Stimulated activated CD4-positive, alpha-beta T cell treated with anti-CD3 and anti-CD28 coated beads, Interleukin-4, amount 100 ng/mL, for 48 hours (primary cell): Measurements from ENCODE around the gene RAB10.
"Not testable (repeated sequence)": the region's sequence is repeated elsewhere in the genome, so short reads cannot be mapped to it uniquely, and the experiment has no call there.

ENCODE experiments used
- DNase-seq, 2 donors: peaks; one replicate each; pipeline ENCODE4 v3.0.0-alpha.2; 2020; ENCODE audit warnings: low read depth in 2 of 2

The RAB10 gene

DNA sequence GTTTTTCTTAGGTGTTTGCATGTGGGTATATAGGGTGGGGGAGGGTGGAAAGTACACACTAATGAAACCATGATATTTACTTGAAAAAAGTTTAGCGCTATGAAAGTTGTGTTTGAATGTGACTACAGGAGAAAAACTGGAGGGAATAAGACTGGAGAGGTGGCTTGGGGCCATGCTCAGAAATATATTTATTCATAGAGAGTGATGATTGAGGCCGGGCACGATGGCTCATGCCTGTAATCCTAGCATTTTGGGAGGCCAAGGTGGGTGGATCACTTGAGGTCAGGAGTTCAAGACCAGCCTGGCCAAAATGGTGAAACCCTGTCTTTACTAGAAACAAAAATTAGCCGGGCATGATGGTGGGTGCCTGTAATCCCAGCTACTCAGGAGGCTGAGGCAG, 55.0 kb downstream of the RAB10 start:
- DNase-seq: not testable (repeated sequence)

DNA sequence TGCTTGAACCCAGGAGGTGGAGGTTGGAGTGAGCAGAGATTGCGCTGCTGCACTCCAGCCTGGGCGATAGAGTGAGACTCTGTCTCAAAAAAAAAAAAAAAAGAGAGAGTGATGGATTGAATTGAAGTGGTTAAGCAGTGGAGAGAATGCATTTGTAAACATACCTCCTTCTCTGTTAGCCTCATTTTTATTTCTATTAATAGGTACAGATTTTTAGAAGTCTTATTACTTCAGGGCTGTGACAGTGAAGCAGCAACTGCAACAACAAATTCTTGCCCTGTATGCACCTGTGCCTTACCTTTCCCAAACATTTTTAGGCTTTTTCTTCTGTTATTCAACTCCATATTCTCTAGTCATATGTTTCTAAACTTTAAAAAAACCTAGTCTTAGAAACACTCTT, 55.5 kb downstream of the RAB10 start:
- no peak for DNase-seq

DNA sequence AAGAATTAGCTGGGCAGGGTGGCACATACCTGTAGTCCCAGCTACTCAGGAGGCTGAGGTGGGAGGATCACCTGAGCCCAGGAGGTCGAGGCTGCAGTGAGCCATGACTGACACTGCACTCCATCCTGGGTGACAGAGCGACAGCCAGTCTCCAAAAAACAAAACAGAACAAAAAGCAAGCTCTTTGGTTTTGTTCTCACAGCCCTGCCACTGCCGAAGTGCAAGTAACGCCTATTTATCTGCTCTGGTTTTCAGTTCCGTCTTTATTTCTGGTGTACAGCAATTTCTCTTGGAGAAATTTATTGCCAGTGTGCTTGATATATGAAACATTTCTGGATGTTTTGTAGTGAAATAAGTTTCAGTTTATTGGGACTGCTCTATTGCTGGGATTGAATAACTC, 61.9 kb downstream of the RAB10 start:
- DNase-seq: no peak

DNA sequence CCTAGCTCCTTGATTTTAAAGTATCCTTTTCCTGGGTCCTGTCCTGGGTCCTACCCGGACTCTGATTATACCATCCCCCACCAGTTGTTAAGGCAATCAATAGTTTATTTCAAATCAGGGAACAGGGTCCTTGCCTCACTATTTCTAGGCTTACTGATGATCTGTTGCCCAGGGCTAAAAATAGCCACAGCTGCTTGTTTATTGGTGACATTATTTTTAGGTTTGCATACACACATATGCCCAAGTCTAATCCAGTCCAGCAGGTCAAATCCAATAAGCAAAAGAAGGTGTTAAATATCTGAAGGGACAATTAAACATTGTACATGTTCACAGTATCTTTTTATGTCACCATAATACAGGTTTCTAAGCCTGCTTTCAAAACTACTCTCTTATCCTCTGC, 66.0 kb downstream of the RAB10 start:
- no peak for DNase-seq

DNA sequence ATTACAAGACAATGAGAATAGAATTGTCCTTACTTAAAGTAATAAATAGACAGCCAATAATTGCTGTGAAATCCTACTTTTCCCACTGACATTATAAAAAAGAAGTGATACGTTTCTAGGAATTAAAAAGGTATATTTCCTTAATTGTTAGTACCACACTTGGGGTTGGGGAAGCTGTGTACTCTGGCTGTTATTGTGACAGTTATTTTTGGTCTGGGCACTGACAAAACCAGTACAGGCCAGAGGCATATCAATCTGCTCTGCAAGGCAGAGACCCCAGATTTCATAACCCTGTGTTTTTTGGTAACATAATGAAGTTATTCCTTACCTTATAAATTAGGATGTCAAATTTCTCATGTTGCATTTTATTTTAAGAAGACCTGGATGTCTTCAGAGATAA, 66.5 kb downstream of the RAB10 start:
- DNase-seq: no peak

DNA sequence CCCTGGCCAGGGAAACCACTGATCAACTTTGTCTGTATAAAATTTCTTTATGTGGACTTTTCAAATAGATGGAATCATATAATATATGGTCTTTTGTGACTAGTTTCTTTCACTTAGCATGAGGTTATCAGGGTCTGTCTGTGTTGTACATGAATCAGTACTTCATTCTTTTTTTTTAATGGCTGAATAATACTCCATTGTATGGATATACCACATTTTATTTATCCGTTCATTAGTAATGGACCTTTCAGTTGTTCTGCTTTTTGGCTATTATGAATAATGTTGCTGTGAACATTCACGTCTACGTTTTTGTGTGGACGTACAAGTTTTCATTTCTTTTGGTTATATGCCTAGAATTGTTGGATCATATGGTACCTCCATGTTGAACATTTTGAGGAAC, 69.9 kb downstream of the RAB10 start:
- DNase-seq: no peak

DNA sequence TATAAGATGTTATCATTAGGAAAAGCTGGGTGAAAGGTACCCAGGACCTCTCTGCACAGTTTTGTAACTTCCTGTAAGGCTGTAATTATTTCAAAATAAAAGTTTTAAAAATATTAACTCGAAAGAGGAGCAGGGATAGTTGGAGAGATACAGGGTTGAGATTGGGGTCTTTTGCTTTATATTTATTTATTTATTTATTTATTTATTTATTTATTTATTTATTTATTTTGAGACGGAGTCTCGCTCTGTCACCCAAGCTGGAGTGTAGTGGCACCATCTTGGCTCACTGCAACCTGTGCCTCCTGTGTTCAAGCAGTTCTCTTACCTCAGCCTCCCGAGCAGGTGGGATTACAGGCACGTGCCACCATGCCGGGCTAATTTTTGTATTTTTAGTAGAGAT, 74.8 kb downstream of the RAB10 start:
- DNase-seq: not testable (repeated sequence)

DNA sequence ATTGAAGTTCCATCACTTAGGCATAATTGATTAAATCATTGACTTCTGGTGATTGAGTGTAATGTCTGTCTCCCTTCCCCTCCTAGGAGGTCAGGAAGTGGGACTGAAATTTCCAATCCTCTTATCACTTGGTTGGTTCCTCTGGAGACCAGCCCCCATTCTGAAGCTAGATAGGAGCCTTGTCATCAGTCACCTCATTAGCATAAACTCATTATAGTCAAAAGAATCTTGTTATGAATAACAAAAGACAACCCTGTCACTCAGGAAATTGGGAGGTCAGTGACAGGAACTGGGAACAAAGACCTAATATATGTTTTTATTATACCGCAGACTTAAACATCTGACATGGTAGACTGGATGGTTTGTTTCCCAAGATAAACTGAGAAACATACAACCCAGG, 78.3 kb downstream of the RAB10 start:
- DNase-seq: no peak

DNA sequence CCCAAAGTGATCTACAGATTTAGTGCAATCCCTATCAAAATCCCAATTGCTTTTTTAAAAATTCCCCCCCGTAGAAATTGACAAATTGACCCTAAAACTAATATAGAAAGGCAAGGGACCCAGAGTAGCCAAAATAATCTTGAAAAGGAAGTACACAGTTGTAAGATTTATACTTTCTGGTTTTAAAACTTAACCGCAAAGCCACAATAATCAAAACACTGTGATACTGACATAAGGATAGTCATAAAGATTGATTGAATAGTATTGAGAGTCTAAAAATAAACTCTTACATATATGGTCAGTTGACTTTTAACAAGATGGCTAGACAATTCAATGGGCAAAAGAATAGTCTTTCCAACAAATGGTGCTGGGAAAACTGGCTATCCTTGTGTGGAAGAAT, 80.3 kb downstream of the RAB10 start:
- no peak for DNase-seq

DNA sequence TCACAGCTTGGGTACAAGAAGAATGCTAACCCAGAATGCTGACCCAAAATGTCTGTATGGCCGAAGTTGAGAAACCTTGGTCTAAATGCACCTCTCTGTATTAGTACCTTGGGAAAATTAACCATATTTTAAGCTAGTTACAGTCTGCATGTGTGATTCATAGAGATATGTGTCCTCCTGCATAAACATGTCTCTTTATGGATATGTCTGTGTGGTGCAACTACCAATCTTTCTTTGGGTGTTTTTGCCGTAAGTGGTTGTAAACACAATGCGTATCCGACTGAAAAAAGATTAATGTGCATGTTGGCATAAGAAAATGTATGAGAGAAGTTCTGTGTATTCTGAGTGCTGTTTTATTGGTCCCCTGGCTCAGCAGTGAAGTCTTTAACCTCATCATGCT, 84.8 kb downstream of the RAB10 start:
- DNase-seq: no peak

DNA sequence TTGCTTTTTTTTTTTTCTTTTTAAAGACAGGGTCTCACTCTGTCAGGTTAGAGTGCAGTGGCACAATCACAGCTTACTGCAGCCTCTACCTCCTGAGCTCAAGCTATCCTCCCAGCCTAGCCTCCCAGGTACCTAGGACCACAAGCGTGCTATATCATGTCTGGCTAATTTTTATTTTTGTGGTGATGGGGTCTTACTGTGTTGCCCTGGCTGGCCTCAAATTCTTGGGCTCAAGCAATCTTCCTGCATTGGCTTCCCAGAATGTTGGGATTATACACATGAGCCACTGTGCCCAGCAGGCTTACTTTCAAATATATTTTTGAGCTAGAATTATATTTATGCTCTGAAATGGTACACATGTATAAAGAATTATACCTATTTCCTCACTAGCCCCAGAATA, 85.6 kb downstream of the RAB10 start:
- no peak for DNase-seq

DNA sequence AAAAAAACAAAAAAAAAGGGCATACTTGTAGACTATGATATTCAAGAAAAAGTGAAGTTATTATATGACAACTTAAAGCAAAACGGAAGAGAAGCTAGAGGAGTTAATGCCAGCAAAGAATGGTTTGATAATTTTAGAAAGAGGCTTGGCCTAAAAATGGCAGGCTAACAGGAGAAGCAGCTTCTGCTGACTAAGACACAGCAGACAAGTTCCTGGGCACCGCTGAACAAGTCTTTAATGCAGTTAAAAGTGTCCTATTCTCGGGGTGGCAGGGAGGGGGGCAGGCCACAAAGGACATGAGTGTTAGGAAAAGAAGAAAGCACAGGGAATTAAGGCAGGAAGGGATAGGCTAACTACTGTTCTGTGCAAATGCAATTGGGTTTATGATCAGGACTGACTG, 88.7 kb downstream of the RAB10 start:
- no peak for DNase-seq

DNA sequence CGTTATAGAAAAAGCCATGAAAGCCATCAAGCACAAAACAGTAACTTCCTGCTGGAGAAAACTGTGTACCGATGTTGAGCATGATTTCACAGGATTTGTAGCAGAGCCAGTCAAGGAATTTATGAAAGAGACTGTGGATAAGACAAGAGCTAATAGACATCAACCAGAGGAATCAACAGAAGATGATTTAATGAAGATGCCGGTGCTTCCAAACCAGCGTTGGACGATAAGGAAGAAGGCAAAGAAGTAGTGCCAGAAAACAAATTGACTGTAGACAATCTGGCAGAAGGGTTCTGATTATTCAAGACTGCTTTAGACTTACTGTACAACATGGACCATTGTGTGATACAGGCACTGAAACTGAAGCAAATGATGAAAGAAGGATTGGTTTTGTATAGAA, 89.5 kb downstream of the RAB10 start:
- DNase-seq: no peak

DNA sequence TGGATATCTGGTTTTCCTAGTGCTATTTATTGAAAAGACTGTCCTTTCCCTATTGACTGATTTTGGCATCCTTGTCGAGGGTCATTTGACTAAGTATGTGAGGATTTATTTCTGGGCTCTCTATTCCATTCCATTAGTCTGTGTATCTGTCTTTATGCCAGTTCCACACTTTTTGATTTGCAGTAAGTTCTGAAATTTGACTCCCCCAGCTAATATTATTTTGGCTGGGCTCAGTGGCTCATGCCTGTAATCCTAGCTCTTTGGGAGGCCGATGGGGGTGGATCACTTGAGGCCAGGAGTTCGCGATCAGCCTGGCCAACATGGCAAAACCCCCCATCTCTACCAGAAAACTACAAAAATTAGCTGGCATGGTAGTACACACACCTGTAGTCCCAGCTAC, 92.2 kb downstream of the RAB10 start:
- DNase-seq: no peak

DNA sequence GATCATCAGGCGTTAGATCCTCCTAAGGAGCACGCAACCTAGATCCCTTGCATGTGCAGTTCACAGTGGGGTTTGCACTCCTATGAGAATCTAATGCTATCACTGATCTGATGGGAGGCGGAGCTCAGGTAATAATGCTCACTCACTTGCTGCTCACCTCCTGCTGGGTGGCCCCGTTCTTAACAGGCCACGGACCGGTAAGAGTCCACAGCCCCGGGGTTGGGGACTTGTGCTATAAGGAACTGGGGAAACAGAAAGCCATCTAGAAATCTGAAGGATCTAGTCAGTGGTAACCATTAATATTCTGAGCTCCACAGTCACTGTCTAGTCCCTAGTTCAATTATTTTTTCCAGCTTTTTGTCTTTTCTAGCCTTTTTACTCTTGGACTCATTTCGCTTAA, 94.3 kb downstream of the RAB10 start:
- no peak for DNase-seq

DNA sequence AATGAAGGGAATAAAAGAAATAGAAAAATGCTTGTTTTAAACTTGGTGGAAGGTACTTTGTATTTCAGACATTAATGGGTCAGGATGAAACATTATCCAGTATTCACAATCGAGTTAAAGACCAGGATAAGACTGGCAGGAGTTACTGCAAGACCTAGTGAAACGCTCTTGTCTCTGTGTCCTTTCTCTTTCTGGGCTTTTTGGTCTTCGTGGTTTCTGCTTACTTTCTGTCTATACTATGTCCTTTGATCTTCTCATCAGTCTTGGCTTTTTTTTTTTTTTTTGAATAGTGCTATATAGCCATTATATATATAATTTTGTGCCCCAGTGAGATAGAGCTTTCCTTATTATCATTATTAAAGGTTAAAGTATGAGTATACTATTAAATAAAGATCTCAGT, 96.9 kb downstream of the RAB10 start:
- DNase-seq: no peak

DNA sequence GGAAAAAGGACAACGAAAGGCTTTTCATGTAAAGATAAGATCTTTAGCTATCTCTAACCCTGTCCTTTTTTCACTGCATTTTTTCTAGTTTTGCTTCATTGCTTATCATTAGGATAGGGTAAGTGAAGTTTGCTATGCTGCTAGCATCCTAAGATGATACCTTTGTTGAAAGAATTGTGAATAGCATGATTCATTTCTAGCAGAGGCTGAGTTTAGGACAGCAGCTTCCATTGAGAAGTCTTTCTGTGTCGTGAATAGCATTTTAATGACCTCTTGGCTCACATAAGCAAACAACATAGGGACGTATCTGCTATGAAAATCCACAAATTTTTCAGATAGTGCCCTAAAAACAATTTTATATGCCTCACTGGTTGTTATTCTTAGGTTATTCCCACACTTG, 102.6 kb downstream of the RAB10 start:
- no peak for DNase-seq

DNA sequence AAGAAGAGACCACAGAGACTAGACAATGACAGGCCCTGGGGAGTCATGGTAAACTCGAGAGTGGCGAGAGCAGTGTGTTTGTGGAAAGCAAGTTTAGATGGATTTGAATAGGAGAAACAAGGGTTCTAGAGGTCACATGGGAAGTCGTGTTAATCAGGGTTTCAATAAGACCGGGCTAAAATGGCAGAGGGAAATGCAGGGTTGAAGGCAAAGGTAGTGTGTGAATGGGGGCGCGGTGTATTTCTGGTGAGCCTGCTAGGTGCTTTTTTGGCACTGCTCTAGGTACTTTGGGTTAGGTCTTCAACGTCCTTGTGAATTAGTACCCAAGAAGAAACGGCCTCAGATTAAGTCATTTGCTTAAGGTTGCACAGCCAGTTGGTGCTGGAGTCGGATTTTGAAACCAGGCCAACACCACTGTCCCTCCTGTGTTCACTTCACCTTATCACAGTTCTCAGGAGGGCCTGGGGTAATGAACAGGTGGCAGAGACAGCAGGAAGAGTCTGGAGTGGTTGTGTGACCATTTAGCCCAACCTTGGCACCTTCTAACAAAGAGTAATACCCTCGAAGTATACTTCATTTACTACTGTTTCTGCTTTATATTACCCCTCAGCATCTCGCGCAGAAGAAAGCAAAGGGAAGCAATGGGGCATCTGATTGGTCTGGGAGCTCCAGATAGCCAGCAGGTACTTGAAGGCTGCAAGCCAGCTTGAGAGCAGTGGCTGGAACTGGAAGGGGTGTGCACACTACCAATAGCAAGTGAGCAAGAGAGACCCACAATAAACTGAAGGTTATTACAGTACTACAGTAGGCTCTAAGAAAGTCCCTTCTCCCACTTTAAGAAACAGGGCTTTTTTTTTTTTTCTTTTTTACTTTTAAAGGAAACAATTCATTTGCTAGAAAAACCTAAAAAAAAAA, 105.6 kb downstream of the RAB10 start:
- no peak for DNase-seq

DNA sequence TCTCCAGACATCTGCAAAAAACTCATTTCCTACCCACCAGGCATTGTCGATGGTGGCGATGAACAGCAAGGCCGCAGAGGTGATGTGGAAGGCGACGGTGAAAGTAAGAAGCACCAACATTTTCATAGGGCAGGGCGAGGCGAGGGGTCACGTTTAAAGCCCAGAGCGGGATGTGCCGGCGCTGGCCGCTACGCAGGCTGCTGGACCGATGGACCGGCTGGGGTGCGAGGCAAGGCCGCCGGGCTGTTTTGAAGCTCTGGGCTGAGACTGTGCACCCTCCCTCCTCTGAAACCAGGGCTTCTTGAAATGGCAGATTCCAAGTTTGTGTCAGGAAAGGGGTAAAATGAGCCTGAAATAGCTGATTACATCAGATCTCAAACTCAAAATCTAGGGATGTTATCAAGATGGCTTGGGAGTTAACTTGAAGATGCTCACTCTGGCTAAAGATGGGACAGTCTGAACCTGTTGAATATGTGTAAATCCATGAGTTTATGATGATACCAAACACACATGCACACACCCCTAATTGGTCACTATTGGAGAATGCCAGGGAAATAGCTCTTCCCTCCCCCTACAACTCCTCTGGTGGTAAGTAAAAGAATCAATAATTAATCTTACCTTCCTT, 107.4 kb downstream of the RAB10 start:
- DNase-seq: no peak

DNA sequence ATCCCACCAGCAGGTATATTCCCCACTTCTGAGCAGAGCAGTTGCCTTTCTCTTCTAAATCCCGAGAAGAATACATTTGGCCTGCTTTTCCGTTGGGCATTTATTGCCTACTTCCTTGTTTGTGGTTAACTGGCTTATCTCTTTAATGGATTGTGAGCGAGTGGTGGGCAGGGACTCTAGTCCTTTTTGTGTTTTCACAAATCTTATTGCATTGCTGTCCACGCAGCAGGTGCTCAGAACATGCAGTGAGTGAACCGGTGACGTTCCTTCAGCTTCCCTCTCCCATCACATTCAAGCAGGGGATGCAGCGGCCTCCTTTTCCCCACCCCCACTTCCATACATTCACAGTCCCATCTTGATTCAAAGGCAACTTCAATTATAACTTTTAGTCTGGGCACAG, 110.1 kb downstream of the RAB10 start:
- no peak for DNase-seq

DNA sequence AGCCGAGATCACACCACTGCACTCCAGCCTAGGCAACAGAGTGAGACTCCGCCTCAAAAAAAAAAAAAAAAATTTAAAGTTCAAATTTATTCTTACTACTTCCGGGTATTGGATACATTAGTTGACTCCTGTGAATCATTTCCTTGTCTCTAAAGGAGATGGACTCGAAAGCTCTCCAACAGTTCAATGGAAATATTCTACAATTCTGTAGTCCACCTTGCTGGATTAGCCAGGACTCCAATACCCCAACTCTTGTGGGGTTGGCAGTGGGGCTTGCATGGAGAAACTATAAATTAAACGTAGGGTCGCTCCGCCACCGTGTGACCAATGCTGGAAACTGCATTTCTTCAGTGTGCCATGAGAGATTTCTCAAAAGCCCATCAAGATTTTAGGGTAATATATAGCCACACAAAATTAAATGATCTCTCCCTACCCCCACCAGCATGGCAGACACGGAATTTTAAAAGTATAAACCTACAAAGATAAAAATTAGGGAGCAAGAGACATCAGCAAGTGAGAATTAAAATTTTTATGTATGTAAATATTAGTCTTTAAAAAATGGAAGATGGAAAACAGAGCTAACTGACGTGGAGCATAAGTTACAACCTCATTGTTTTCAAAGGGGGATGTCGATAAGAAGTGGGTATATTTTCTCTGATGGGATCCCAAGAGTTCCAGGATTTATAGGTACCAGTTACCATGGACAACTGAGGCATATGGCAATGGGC, 111.2 kb downstream of the RAB10 start:
- DNase-seq: peak; percentile 37 to 51

DNA sequence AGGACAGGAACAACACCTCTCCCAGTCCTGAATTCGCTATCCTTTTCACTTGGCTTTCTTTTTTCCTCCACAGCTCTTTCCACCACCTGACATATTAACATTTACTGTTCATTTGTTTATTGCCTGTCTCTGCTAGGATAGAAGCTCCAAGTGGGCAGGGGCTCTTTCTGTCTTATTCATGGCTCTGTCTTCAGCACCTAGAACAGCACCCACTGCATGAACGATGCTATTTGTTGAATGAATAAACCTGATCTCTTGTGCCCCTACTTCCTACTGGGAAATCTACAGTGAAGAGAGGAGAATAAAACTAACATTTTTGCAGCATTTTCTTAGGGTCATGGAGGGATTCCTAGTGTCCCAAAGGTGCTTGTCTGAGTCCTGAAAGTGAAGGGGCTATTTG, 114.6 kb downstream of the RAB10 start:
- no peak for DNase-seq

DNA sequence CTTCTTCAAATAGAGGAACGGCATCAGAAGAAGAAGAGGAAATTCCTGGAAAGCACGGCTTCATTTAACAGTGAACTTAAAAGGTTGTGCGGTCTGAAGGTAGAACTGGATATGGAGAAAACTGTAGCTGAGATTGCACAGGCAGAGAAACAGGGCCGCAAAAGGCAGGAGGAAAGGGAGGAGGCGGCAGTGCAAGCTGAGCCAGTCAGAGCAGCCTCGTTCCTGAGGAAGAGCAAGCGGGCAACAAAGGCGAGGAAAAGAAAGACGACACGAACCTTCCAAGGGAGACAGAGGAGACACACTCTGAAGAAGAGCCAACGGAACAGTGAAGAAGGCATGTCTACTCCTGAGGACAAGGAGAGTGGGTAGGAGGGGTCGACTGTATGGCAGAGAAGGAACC, 116.4 kb downstream of the RAB10 start:
- DNase-seq: no peak
